Spleen (tissue), 11 donors: ENCODE results near the gene HUS1. TPM values are rescaled to one million over a fixed set of nuclear protein-coding genes. Genes with fewer than 3 reads are reported as not detected.

Source experiments
- DNase-seq: peaks from one replicate; pipeline ENCODE4 v3.0.0-alpha.2; 2020
- H3K27ac ChIP-seq, 8 donors: fragments of 200-600 bp; sonication (generic) in 7 of 8; 1 replicate in 4 of 8; 2 replicates in 4 of 8; pipeline versions ENCODE4 v1.5.0 to v1.8.0; 2016 to 2021; ENCODE audit warnings: inconsistent platforms in 4 of 8, mild to moderate bottlenecking in 4 of 8, moderate library complexity in 1 of 8
- H3K27me3 ChIP-seq, 7 donors: fragments of 200-600 bp; sonication (generic) in 6 of 7; replicated peaks in 1 of 7; 1 replicate in 4 of 7; 2 replicates in 3 of 7; pipeline versions ENCODE4 v1.5.0 to v1.8.0; 2016 to 2021; ENCODE audit warnings: inconsistent platforms in 3 of 7, mild to moderate bottlenecking in 1 of 7
- H3K36me3 ChIP-seq, 6 donors: fragments of 200-600 bp; sonication (generic) in 5 of 6; 1 replicate in 4 of 6; 2 replicates in 2 of 6; pipeline versions ENCODE4 v1.5.0 to v1.8.0; 2016 to 2021; ENCODE audit warnings: inconsistent platforms in 2 of 6
- H3K4me1 ChIP-seq, 6 donors: fragments of 200-600 bp; sonication (generic) in 5 of 6; 1 replicate in 3 of 6; 2 replicates in 3 of 6; pipeline versions ENCODE4 v1.5.0 to v1.8.0; 2016 to 2021; ENCODE audit warnings: inconsistent platforms in 3 of 6
- H3K4me3 ChIP-seq, 8 donors: fragments of 200-600 bp; sonication (generic) in 7 of 8; 1 replicate in 4 of 8; 2 replicates in 4 of 8; pipeline versions ENCODE4 v1.5.0 to v1.8.0; 2016 to 2021; ENCODE audit warnings: inconsistent platforms in 4 of 8, mild to moderate bottlenecking in 4 of 8, moderate library complexity in 2 of 8
- H3K9me3 ChIP-seq, 8 donors: fragments of 200-600 bp; sonication (generic) in 7 of 8; 1 replicate in 4 of 8; 2 replicates in 4 of 8; pipeline versions ENCODE4 v1.5.0 to v1.8.0; 2016 to 2021; ENCODE audit warnings: inconsistent platforms in 4 of 8
- CTCF ChIP-seq, 11 experiments: fragments of 200-600 bp in 7 of 11; fragments of 450-650 bp in 4 of 11; sonication (generic) in 4 of 11; IDR thresholded peaks in 8 of 11; conservative IDR thresholded peaks in 3 of 11; 1 replicate in 7 of 11; 2 replicates in 4 of 11; pipeline versions ENCODE4 v1.4.0 to v1.8.0; 2016 to 2021; ENCODE audit warnings: antibody characterized with exemption in 11 of 11, inconsistent platforms in 4 of 11, mild to moderate bottlenecking in 1 of 11
- POLR2A ChIP-seq, 3 donors: fragments of 450-650 bp; IDR thresholded peaks; one replicate each; pipeline ENCODE4 v1.5.1; 2017; ENCODE audit warnings: antibody characterized with exemption in 3 of 3, mild to moderate bottlenecking in 1 of 3
- POLR2AphosphoS5 ChIP-seq, 3 donors: sonication (generic); formaldehyde crosslinking; IDR thresholded peaks; one replicate each; pipeline ENCODE4 v1.5.1; 2017; ENCODE audit warnings: antibody characterized with exemption in 3 of 3
- WGBS, 5 donors: extraction: QIAGEN DNeasy Blood & Tissue Kit in 3 of 5; methylation state at CpG; one replicate each; pipeline versions ENCODE4 v1.1.5 to v1.1.7; 2013 to 2018; 5-methylcytosine and 5-hydroxymethylcytosine counted together
- intact Hi-C: fragments of 100-400 bp; cut with DNase I; formaldehyde crosslinking; loops from one replicate; pipeline ENCODE4 v1.15.0; 2023; ENCODE audit warnings: low total_unique reads
- polyA plus RNA-seq, 3 donors: library from polyadenylated mRNA; stranded (reverse); fragments of 200-250 nt; gene quantifications; one replicate each; pipeline ENCODE4 v1.2.1, GENCODE V29; 2013
- total RNA-seq, 7 donors: library from RNA; depleted of rRNA in 3 of 7; stranded (reverse); fragments of >200 nt in 3 of 7; fragmentation: NEBNext Ultra II Directional in 4 of 7; extraction: Animal tissue kit (Norgen Biotek cat#: 25700) in 4 of 7; gene quantifications; one replicate each; pipeline versions ENCODE4 v1.1.0 to v1.2.1, GENCODE V29; 2016 to 2021
- donor health status: healthy with polysubstance abuse.
- donor health status: DM: no; HTN: no; CAD: no; lungs with moderate emphysema.
- donor health status: DM: no; HTN: no; CAD: no.
- donor health status: Bipolar disorder and iron deficiency.
- donor health status: healthy.
- donor health status: DM: no; HTN: no; CAD: no.
- donor health status: DM: yes; HTN: yes; CAD: no.

The HUS1 gene
- total and polyA plus RNA-seq, 10 donors, result 4.8 to 74.2 (median 33.2) TPM

GRCh38 chr7:47935336-47935735, 44.1 kb downstream of the HUS1 start:
- intact Hi-C loops, result no loop called here
- WGBS, 5 donors, result 96 to 97% (median 96%) methylated on average over 10 of the region's 10 CpGs
- H3K4me3 ChIP-seq, result no peak overlapping the region
- H3K27ac ChIP-seq, result no peak overlapping the region
- no peaks in the 10 kb centered on the region for H3K27me3 ChIP-seq
- DNase-seq, result no peak
- H3K4me1 ChIP-seq, result peaks cover 0 to 40% (median 23%) of the 10 kb centered on the region in 6 donors
- H3K36me3 ChIP-seq, result no peaks in the 10 kb centered on the region
- TF ChIP-seq POLR2AphosphoS5 (IDR thresholded peaks at IDR 0.05) (no peak), POLR2A (IDR thresholded peaks at IDR 0.05) (no peak), CTCF (IDR thresholded peaks at IDR 0.05 in 8 of 11, conservative IDR thresholded peaks at IDR 0.05 in 3 of 11) (no peak)
- no peaks in the 10 kb centered on the region for H3K9me3 ChIP-seq

- Histone ChIP-seq H3K27ac (no peak overlapping the region), H3K9me3 (no peaks in the 10 kb centered on the region), H3K27me3 (no peaks in the 10 kb centered on the region), H3K4me1 (peaks cover 0 to 35% (median 20%) of the 10 kb centered on the region in 6 donors), H3K36me3 (no peaks in the 10 kb centered on the region), H3K4me3 (no peak overlapping the region)
- WGBS, 5 donors, result 89 to 98% (median 94%) methylated on average over 5 to 6 of the region's 6 CpGs
- intact Hi-C loops, result no loop called here
- no peak for TF ChIP-seq CTCF (IDR thresholded peaks at IDR 0.05 in 8 of 11, conservative IDR thresholded peaks at IDR 0.05 in 3 of 11)
- TF ChIP-seq POLR2AphosphoS5 (IDR thresholded peaks at IDR 0.05), result no peak
- no peak for TF ChIP-seq POLR2A (IDR thresholded peaks at IDR 0.05)
- DNase-seq, result no peak
These were observed 44.6 kb downstream of the HUS1 start for GRCh38 chr7:47934831-47935230.

- no peak for TF ChIP-seq CTCF (IDR thresholded peaks at IDR 0.05 in 8 of 11, conservative IDR thresholded peaks at IDR 0.05 in 3 of 11)
- TF ChIP-seq POLR2AphosphoS5 (IDR thresholded peaks at IDR 0.05), result no peak
- TF ChIP-seq POLR2A (IDR thresholded peaks at IDR 0.05), result no peak
- no peak for DNase-seq
- peaks cover 0 to 26% (median 19%) of the 10 kb centered on the region in 6 donors for H3K4me1 ChIP-seq
- no peaks in the 10 kb centered on the region for H3K27me3 ChIP-seq
- H3K27ac ChIP-seq, result no peak overlapping the region
- no peak overlapping the region for H3K4me3 ChIP-seq
- intact Hi-C loops, result no loop called here
- no peaks in the 10 kb centered on the region for H3K36me3 ChIP-seq
- no peaks in the 10 kb centered on the region for H3K9me3 ChIP-seq
- 71 to 75% (median 73%) methylated on average over 8 of the region's 8 CpGs for WGBS, 5 donors
These were observed 46.2 kb downstream of the HUS1 start for GRCh38 chr7:47933215-47933614.

GRCh38 chr7:47932466-47933037, 46.9 kb downstream of the HUS1 start:
- DNase-seq, result no peak
- no peak overlapping the region for H3K27ac ChIP-seq
- no peaks in the 10 kb centered on the region for H3K9me3 ChIP-seq
- no peak for TF ChIP-seq CTCF (IDR thresholded peaks at IDR 0.05 in 8 of 11, conservative IDR thresholded peaks at IDR 0.05 in 3 of 11)
- TF ChIP-seq POLR2AphosphoS5 (IDR thresholded peaks at IDR 0.05), result no peak
- no peak for TF ChIP-seq POLR2A (IDR thresholded peaks at IDR 0.05)
- no peaks in the 10 kb centered on the region for H3K36me3 ChIP-seq
- H3K4me3 ChIP-seq, result no peak overlapping the region
- intact Hi-C loops, result no loop called here
- 87 to 95% (median 93%) methylated on average over 10 to 11 of the region's 11 CpGs for WGBS, 5 donors
- no peaks in the 10 kb centered on the region for H3K27me3 ChIP-seq
- peaks cover 0 to 20% (median 14%) of the 10 kb centered on the region in 6 donors for H3K4me1 ChIP-seq
